HEK293T (cell line): ENCODE measurements around the gene YBX1.
"Not testable (repeated sequence)": the region's sequence is repeated elsewhere in the genome, so short reads cannot be mapped to it uniquely, and the experiment has no call there.

ENCODE experiments used
- CTCF ChIA-PET: fragments of 350-600 bp; formaldehyde crosslinking; extraction: SDS; loops from one replicate; lab custom pipeline; 2021; ENCODE audit warnings: antibody characterized with exemption, inconsistent platforms; lab: Yijun Ruan, JAX
- POLR2A ChIA-PET: fragments of 350-600 bp; formaldehyde crosslinking; extraction: SDS; loops from one replicate; lab custom pipeline; 2020; ENCODE audit warnings: antibody characterized with exemption, inconsistent platforms; lab: Yijun Ruan, JAX
- DNase-seq: peaks from one replicate; pipeline ENCODE4 v3.0.0; 2012; ENCODE audit warnings: mixed read lengths; ENCODE audit errors: extremely low spot score
- ARNT ChIP-seq: fragments of 450-650 bp; IDR thresholded peaks from 2 replicates; pipeline ENCODE4 v1.6.1; 2017; ENCODE audit warnings: mild to moderate bottlenecking
- BHLHE40 ChIP-seq: fragments of 450-650 bp; IDR thresholded peaks from 2 replicates; pipeline ENCODE4 v1.6.1; 2016; ENCODE audit warnings: mild to moderate bottlenecking, moderate library complexity, borderline replicate concordance
- CTBP1 ChIP-seq: fragments of 450-650 bp; IDR thresholded peaks from 2 replicates; pipeline ENCODE4 v1.6.1; 2016; ENCODE audit warnings: borderline replicate concordance
- ELF4 ChIP-seq: fragments of 450-650 bp; IDR thresholded peaks from 2 replicates; pipeline ENCODE4 v1.6.1; 2017; ENCODE audit warnings: antibody characterized with exemption
- FOXA1 ChIP-seq: fragments of 450-650 bp; IDR thresholded peaks from 2 replicates; pipeline ENCODE4 v1.6.1; 2016; ENCODE audit warnings: mild to moderate bottlenecking
- FOXK2 ChIP-seq: fragments of 450-650 bp; IDR thresholded peaks from 2 replicates; pipeline ENCODE4 v1.6.1; 2016; ENCODE audit warnings: mild to moderate bottlenecking
- FOXM1 ChIP-seq: fragments of 450-650 bp; IDR thresholded peaks from 2 replicates; pipeline ENCODE4 v1.6.1; 2017; ENCODE audit warnings: mild to moderate bottlenecking, borderline replicate concordance
- HDGF ChIP-seq: fragments of 450-650 bp; IDR thresholded peaks from 2 replicates; pipeline ENCODE4 v1.6.1; 2017; ENCODE audit warnings: antibody characterized with exemption, borderline replicate concordance
- L3MBTL2 ChIP-seq: fragments of 450-650 bp; conservative IDR thresholded peaks from 2 replicates; pipeline ENCODE4 v1.6.1; 2016; ENCODE audit warnings: mild to moderate bottlenecking
- LEF1 ChIP-seq: fragments of 450-650 bp; IDR thresholded peaks from 2 replicates; pipeline ENCODE4 v1.6.1; 2017; ENCODE audit warnings: mild to moderate bottlenecking, borderline replicate concordance
- NFRKB ChIP-seq: fragments of 450-650 bp; IDR thresholded peaks from 2 replicates; pipeline ENCODE4 v1.6.1; 2016; ENCODE audit warnings: mild to moderate bottlenecking, moderate library complexity
- PKNOX1 ChIP-seq: fragments of 450-650 bp; IDR thresholded peaks from 2 replicates; pipeline ENCODE4 v1.6.1; 2016
- SP1 ChIP-seq: fragments of 450-650 bp; IDR thresholded peaks from 2 replicates; pipeline ENCODE4 v1.6.1; 2017
- SUZ12 ChIP-seq: fragments of 450-650 bp; IDR thresholded peaks from 2 replicates; pipeline ENCODE4 v1.6.1; 2016; ENCODE audit warnings: mild to moderate bottlenecking
- TARDBP ChIP-seq: fragments of 450-650 bp; IDR thresholded peaks from 2 replicates; pipeline ENCODE4 v1.6.1; 2016
- ZNF384 ChIP-seq: fragments of 450-650 bp; IDR thresholded peaks from 2 replicates; pipeline ENCODE4 v1.6.1; 2016

YBX1 gene

DNA sequence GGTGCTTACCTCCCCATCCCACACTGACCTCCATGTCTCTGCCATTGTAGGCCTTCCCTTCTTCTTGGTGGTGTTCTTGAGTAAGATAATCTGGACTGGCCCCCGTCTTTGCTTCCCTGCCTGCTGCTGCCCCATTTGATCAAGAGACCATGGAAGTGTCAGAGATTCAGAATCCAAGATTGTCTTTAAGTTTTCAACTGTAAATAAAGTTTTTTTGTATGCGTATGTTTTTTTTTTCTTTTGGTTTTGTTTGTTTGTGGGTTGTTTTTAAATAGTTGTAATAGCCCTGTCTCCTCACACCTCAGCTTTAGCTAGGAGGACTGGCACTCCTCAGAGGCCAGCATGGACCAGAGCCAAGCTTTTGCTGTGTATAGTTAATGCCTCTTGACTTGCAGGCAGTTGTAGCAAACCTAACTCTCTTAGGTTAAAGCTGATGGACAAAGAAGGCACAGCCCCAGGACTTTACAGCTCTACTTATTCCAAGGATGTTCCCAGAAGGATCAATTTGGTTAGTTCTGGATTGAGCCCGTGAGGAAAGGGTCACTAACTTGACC, 5.6 kb upstream of the YBX1 start:
- CTCF ChIA-PET: no interaction called here
- POLR2A ChIA-PET: interaction anchor here (1.2 to 1.9 kb wide), 2 partner anchors 19 to 89 kb away, joined by 3 to 6 read pairs; partner anchors contain the start of gene PPIH
- TF ChIP-seq ZNF384: peak; percentile 29; the same call in 1 of the 2 replicates
- TF ChIP-seq TARDBP: no peak
- TF ChIP-seq FOXM1: no peak
- no peak for TF ChIP-seq SUZ12
- DNase-seq: no peak

GRCh38 chr1:42679364-42679983, 2.7 kb upstream of the YBX1 start:
- CTCF ChIA-PET: no interaction called here
- no peak for DNase-seq

GRCh38 chr1:42680055-42680454, 2.2 kb upstream of the YBX1 start:
- TF ChIP-seq FOXA1 (no peak), BHLHE40 (no peak), ZNF384 (no peak), FOXM1 (no peak), HDGF (no peak), TARDBP (no peak), ARNT (no peak), ELF4 (no peak), SUZ12 (no peak), SP1 (no peak), NFRKB (no peak), L3MBTL2 (no peak), CTBP1 (no peak)
- ChIA-PET CTCF (no interaction called here), POLR2A (interaction anchor here (1.7 to 3.8 kb wide), 3 partner anchors 9 to 86 kb away, joined by 5 to 31 read pairs (median 9); partner anchors contain the start of genes C1orf50 and P3H1)
- DNase-seq: no peak

More at GRCh38 chr1:42679364-42679983, 2.7 kb upstream of the YBX1 start:
- POLR2A ChIA-PET: interaction anchor here (1.7 to 2.2 kb wide), 2 partner anchors 9 to 87 kb away, joined by 5 to 9 read pairs; partner anchors contain the start of genes C1orf50 and P3H1
- TF ChIP-seq HDGF: no peak
- TF ChIP-seq ARNT: no peak
- TF ChIP-seq SP1: no peak
- no peak for TF ChIP-seq NFRKB
- no peak for TF ChIP-seq SUZ12
- no peak for TF ChIP-seq CTBP1
- TF ChIP-seq ELF4: no peak

DNA sequence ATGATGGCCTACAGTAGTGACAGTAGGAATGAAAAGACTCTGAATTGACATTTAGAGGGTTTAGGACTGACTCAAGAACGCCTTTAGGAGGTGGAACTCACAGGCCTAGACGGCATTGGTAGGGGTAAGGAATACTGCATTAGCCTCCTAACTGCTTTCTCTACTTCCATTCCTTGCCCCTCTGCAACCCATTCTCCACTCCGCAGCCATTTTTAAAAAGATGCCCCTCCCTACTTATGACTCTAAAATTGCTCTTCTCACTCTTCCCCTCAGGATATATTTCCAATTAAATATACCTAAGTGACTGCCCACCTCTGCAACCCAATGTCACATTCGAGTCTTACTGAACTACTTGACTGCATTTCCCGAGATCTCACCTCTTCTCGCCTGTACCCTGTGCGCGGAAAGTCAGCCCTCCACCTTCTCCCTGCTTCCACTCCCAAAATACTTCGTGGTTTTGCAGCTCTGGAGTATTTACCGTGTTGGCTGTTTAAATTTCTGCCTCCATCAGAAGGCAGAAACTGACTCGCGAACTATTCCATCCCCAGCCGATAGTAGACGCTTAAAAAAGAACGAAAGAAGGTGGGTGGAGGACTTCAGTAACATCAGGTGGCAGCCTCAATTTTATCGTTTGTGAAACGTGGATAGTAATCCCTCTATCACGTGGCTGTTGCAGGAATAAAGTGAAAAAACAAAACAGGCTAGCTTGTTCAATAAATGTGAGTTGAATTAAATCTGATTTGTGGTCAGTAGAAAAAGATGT, 1.1 kb upstream of the YBX1 start:
- CTCF ChIA-PET: no interaction called here

GRCh38 chr1:42682484-42682738, 193 bp downstream of the YBX1 start:
- ChIA-PET POLR2A (interaction anchor here (0.6 to 3.8 kb wide), 28 partner anchors 8 to 509 kb away, joined by 3 to 32 read pairs (median 4); partner anchors contain the start of genes C1orf50, ERMAP, P3H1 and PPIH), CTCF (interaction anchor here (0.6 kb wide), 1 partner anchor 83 kb away, joined by 3 read pairs; no protein-coding TSS in a partner anchor)
- DNase-seq: not testable (repeated sequence)

More for the DNA sequence above, 1.1 kb upstream of the YBX1 start:
- POLR2A ChIA-PET: interaction anchor here (1.2 to 3.8 kb wide), 5 partner anchors 10 to 165 kb away, joined by 4 to 31 read pairs (median 9); partner anchors contain the start of gene ZNF691
- TF ChIP-seq FOXK2 (no peak), NFRKB (no peak), FOXA1 (no peak), L3MBTL2 (no peak; the same call in 1 of the 2 replicates), CTBP1 (no peak), HDGF (no peak), LEF1 (no peak), ZNF384 (no peak), SUZ12 (no peak), TARDBP (no peak), PKNOX1 (no peak), ELF4 (no peak), ARNT (no peak), BHLHE40 (no peak), FOXM1 (no peak), SP1 (no peak)
- peak; percentile 9 for DNase-seq

DNA sequence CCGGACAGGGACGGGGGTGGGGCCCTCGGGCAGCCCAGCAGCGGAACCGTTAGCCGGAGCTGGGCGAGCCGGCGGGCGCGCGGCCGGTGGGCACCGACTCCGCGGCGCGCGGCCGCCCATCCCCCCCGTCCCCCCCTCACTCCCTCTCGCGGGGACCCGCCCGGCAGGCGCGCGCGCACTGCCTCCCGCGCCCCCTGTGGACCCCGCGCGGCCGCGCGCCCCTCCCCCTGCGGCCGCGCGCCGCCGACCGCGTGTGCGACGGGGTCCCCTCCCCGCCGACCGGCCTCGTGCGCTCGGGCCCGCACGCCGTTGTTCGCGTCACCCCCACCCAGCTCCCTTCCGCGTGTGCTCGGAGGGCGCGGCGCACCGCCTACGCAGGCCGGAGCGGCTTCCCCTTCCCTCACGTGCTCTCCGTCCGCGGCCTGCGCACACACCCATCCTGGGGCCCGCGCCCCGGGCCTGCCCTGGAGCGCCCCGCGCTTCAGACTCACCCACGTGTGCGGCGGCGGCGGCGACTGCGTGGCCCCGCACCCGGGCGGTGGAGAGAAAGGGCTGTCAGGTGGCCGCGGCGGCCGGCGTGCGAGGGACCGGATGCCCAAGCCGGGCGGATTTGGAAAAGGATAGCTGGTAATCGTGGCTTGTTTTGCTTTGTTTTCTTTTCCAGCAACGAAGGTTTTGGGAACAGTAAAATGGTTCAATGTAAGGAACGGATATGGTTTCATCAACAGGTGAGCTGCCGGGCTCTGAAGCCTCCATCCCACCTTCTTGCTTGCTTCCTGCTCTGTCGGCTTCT, 717 bp downstream of the YBX1 start:
- peak; percentile 68 for DNase-seq
- ChIA-PET CTCF (interaction anchor here (0.6 kb wide), 1 partner anchor 83 kb away, joined by 3 read pairs; no protein-coding TSS in a partner anchor), POLR2A (interaction anchor here (0.6 to 3.8 kb wide), 29 partner anchors 9 to 510 kb away, joined by 3 to 32 read pairs (median 4); partner anchors contain the start of genes C1orf50, ERMAP, P3H1 and PPIH)
- TF ChIP-seq ARNT: 0 out of 2 replicates have a peak, but pooled peaks have one; percentile 5
- TF ChIP-seq ZNF384: no peak
- no peak; the same call in 1 of the 2 replicates for TF ChIP-seq LEF1
- no peak for TF ChIP-seq FOXA1

GRCh38 chr1:42684139-42684538, 1.9 kb downstream of the YBX1 start:
- CTCF ChIA-PET: no interaction called here

More at GRCh38 chr1:42684139-42684538, 1.9 kb downstream of the YBX1 start:
- TF ChIP-seq ELF4: no peak
- no peak for TF ChIP-seq LEF1
- TF ChIP-seq FOXK2: no peak
- no peak for TF ChIP-seq SP1
- TF ChIP-seq BHLHE40: no peak
- TF ChIP-seq L3MBTL2: no peak
- TF ChIP-seq NFRKB: no peak
- TF ChIP-seq CTBP1: no peak
- no peak for TF ChIP-seq FOXA1
- no peak for TF ChIP-seq ZNF384
- TF ChIP-seq TARDBP: no peak
- no peak for TF ChIP-seq HDGF
- TF ChIP-seq PKNOX1: no peak
- no peak for TF ChIP-seq SUZ12
- TF ChIP-seq ARNT: no peak
- TF ChIP-seq FOXM1: no peak
- POLR2A ChIA-PET: interaction anchor here (2.4 to 3.8 kb wide), 3 partner anchors 8 to 82 kb away, joined by 31 to 32 read pairs (median 31); partner anchors contain the start of genes C1orf50, P3H1 and PPIH
- peak; percentile 31 for DNase-seq
